Natural killer cell (primary cell): ENCODE results near the gene HOXB1. TPM values are rescaled to one million over a fixed set of nuclear protein-coding genes. Genes with fewer than 3 reads are reported as not detected.
"Not testable (repeated sequence)": the region's sequence is repeated elsewhere in the genome, so short reads cannot be mapped to it uniquely, and the experiment has no call there.

Source experiments
- ATAC-seq, 3 donors: fragments of 150-1000 bp in 2 of 3; fragments of 200-7000 bp in 1 of 3; cut with Tn5 transposase; 1 replicate in 1 of 3; 2 replicates in 2 of 3; pipeline ENCODE4 v1.10.0; 2021; ENCODE audit warnings: mild to moderate bottlenecking in 2 of 3, moderate library complexity in 2 of 3
- DNase-seq, 2 donors: peaks; one replicate each; pipeline versions ENCODE4 v3.0.0 to v3.0.0-alpha.2; 2013 to 2021; ENCODE audit warnings: mixed read lengths in 1 of 2
- H3K27ac ChIP-seq: one replicate; pipeline ENCODE4 v1.5.1; 2013; ENCODE audit warnings: mild to moderate bottlenecking, low read length
- H3K27me3 ChIP-seq: one replicate; pipeline ENCODE4 v1.6.1; 2013; ENCODE audit warnings: low read length; ENCODE audit not compliant: control insufficient read depth, insufficient read depth
- H3K36me3 ChIP-seq: one replicate; pipeline ENCODE4 v1.6.1; 2013; ENCODE audit warnings: low read length; ENCODE audit not compliant: control insufficient read depth, insufficient read depth
- H3K4me1 ChIP-seq: one replicate; pipeline ENCODE4 v1.6.1; 2013; ENCODE audit warnings: low read length; ENCODE audit not compliant: control insufficient read depth, insufficient read depth
- H3K4me3 ChIP-seq: one replicate; pipeline ENCODE4 v1.5.1; 2013; ENCODE audit warnings: low read length
- H3K9me3 ChIP-seq: one replicate; pipeline ENCODE4 v1.6.1; 2013; ENCODE audit warnings: low read length; ENCODE audit not compliant: control insufficient read depth, insufficient read depth
- H3K27ac Mint-ChIP-seq, 2 donors: one replicate each; pipeline ENCODE4 v1.8.0; 2022; ENCODE audit warnings: mild to moderate bottlenecking in 2 of 2, mixed read lengths in 2 of 2, moderate library complexity in 1 of 2
- H3K27me3 Mint-ChIP-seq, 2 donors: one replicate each; pipeline ENCODE4 v1.8.0; 2022; ENCODE audit warnings: low read depth in 2 of 2, mixed read lengths in 2 of 2
- H3K36me3 Mint-ChIP-seq: one replicate; pipeline ENCODE4 v1.8.0; 2022; ENCODE audit warnings: mixed read lengths
- H3K4me1 Mint-ChIP-seq, 2 donors: one replicate each; pipeline ENCODE4 v1.8.0; 2022; ENCODE audit warnings: mixed read lengths in 2 of 2
- H3K4me3 Mint-ChIP-seq: one replicate; pipeline ENCODE4 v1.8.0; 2022; ENCODE audit warnings: mild to moderate bottlenecking, moderate library complexity, mixed read lengths
- H3K9me3 Mint-ChIP-seq, 2 donors: one replicate each; pipeline ENCODE4 v1.8.0; 2022; ENCODE audit warnings: mixed read lengths in 2 of 2
- CTCF ChIP-seq: fragments of 200-600 bp; IDR thresholded peaks from one replicate; pipeline ENCODE4 v1.8.0; 2022; ENCODE audit warnings: antibody characterized with exemption
- WGBS: methylation state at CpG from one replicate; pipeline ENCODE4 v1.1.7; 2013; ENCODE audit warnings: missing lambda C conversion rate; ENCODE audit not compliant: insufficient coverage; 5-methylcytosine and 5-hydroxymethylcytosine counted together
- intact Hi-C: fragments of 100-400 bp; cut with micrococcal nuclease; formaldehyde crosslinking; loops from one replicate; pipeline ENCODE4 v1.14.2; 2022
- total RNA-seq, 4 donors: library from RNA; stranded (reverse); fragments of 120-200 nt in 1 of 4; gene quantifications; one replicate each; pipeline versions ENCODE4 v1.2.3 to v1.2.4, GENCODE V29; 2013 to 2022

Gene HOXB1
- total RNA-seq, 3 donors from 2014 or later (not counting 1 experiment from before 2014, with no cell fraction given), result not detected

GRCh38 chr17:48484256-48484655 is 46.6 kb downstream of the HOXB1 start:
- Mint-ChIP-seq H3K27me3 (peaks cover 0 to 8% of the 10 kb centered on the region in 2 donors), H3K4me3 (no peak overlapping the region), H3K27ac (no peak overlapping the region), H3K36me3 (no peaks in the 10 kb centered on the region), H3K4me1 (peaks cover 13 to 31% of the 10 kb centered on the region in 2 donors), H3K9me3 (no peaks in the 10 kb centered on the region)
- Histone ChIP-seq H3K27me3 (no peaks in the 10 kb centered on the region), H3K36me3 (no peaks in the 10 kb centered on the region), H3K27ac (no peak overlapping the region), H3K4me1 (peaks cover 11% of the 10 kb centered on the region), H3K4me3 (no peak overlapping the region), H3K9me3 (no peaks in the 10 kb centered on the region)
- ATAC-seq (no peak), DNase-seq (no peak)
- TF ChIP-seq CTCF, result no peak
- 99% methylated on average over 3 of the region's 3 CpGs for WGBS
- intact Hi-C loops, result no loop called here

- 24% methylated on average over 6 of the region's 6 CpGs for WGBS
- Histone ChIP-seq H3K27me3 (no peaks in the 10 kb centered on the region), H3K9me3 (no peaks in the 10 kb centered on the region), H3K4me1 (peaks cover 12% of the 10 kb centered on the region), H3K4me3 (no peak overlapping the region), H3K27ac (no peak overlapping the region), H3K36me3 (no peaks in the 10 kb centered on the region)
- intact Hi-C loops, result no loop called here
- Mint-ChIP-seq H3K27me3 (peaks cover 0 to 8% of the 10 kb centered on the region in 2 donors), H3K4me3 (no peak overlapping the region), H3K27ac (peak overlapping the region in 1 of 2 donors; percentile 48), H3K9me3 (no peaks in the 10 kb centered on the region), H3K4me1 (peaks cover 15 to 32% of the 10 kb centered on the region in 2 donors), H3K36me3 (no peaks in the 10 kb centered on the region)
- DNase-seq (no peak), ATAC-seq (no peak)
- TF ChIP-seq CTCF, result no peak
These were observed 47.2 kb downstream of the HOXB1 start for GRCh38 chr17:48483471-48484131.

GRCh38 chr17:48483004-48483403 is 47.8 kb downstream of the HOXB1 start:
- no peak overlapping the region for H3K4me3 Mint-ChIP-seq
- peaks cover 18% of the 10 kb centered on the region for H3K4me1 ChIP-seq
- no peak overlapping the region for H3K4me3 ChIP-seq
- ATAC-seq (no peak), DNase-seq (no peak)
- peaks cover 19 to 35% of the 10 kb centered on the region in 2 donors for H3K4me1 Mint-ChIP-seq
- no peaks in the 10 kb centered on the region for H3K27me3 ChIP-seq
- 94% methylated on average over 4 of the region's 6 CpGs for WGBS
- H3K27ac Mint-ChIP-seq, result peak overlapping the region in 1 of 2 donors; percentile 48
- H3K36me3 Mint-ChIP-seq, result no peaks in the 10 kb centered on the region
- no peak overlapping the region for H3K27ac ChIP-seq
- H3K36me3 ChIP-seq, result no peaks in the 10 kb centered on the region
- H3K9me3 Mint-ChIP-seq, result no peaks in the 10 kb centered on the region
- H3K27me3 Mint-ChIP-seq, result peaks cover 0 to 8% of the 10 kb centered on the region in 2 donors
- H3K9me3 ChIP-seq, result no peaks in the 10 kb centered on the region
- no peak for TF ChIP-seq CTCF
- intact Hi-C loops, result no loop called here

- H3K36me3 ChIP-seq, ATAC-seq, H3K27me3 ChIP-seq, H3K9me3 Mint-ChIP-seq, H3K27me3 Mint-ChIP-seq, H3K9me3 ChIP-seq, H3K36me3 Mint-ChIP-seq, H3K4me3 ChIP-seq, H3K4me3 Mint-ChIP-seq, intact Hi-C loops, H3K27ac ChIP-seq, DNase-seq: not testable (repeated sequence)
- H3K4me1 ChIP-seq, result peaks cover 25% of the 10 kb centered on the region
- Mint-ChIP-seq H3K4me1 (peaks cover 26 to 42% of the 10 kb centered on the region in 2 donors), H3K27ac (peak overlapping the region in 1 of 2 donors; percentile 31)
- 87% methylated on average over 4 of the region's 4 CpGs for WGBS
These were observed 48.5 kb downstream of the HOXB1 start for GRCh38 chr17:48482301-48482700.
